Gastrocnemius medialis (tissue), 4 donors: ENCODE results near the gene WDR17.

Source experiments
- CTCF ChIP-seq, 5 experiments: fragments of 450-650 bp in 3 of 5; fragments of 200-600 bp in 2 of 5; sonication (generic) in 2 of 5; IDR thresholded peaks in 4 of 5; conservative IDR thresholded peaks in 1 of 5; 1 replicate in 4 of 5; 2 replicates in 1 of 5; pipeline ENCODE4 v1.5.1; 2016 to 2019; ENCODE audit warnings: antibody characterized with exemption in 5 of 5, mild to moderate bottlenecking in 3 of 5, moderate library complexity in 3 of 5
- POLR2A ChIP-seq, 2 donors: fragments of 450-650 bp; IDR thresholded peaks; one replicate each; pipeline ENCODE4 v1.6.1; 2017; ENCODE audit warnings: antibody characterized with exemption in 2 of 2, mild to moderate bottlenecking in 2 of 2, moderate library complexity in 2 of 2

GRCh38 chr4:176102414-176103063 is 36.9 kb downstream of the WDR17 start:
- TF ChIP-seq CTCF (IDR thresholded peaks at IDR 0.05 in 4 of 5, conservative IDR thresholded peaks at IDR 0.05 in 1 of 5) (no peak), POLR2A (IDR thresholded peaks at IDR 0.05) (no peak)
